NT2/D1 (cell line): ENCODE data around the gene MYOC.

Experiments
- SUZ12 ChIP-seq: IDR thresholded peaks from 2 replicates; pipeline ENCODE4 v1.6.1; 2011; ENCODE audit not compliant: insufficient read length, insufficient read depth; ENCODE audit errors: extremely low read depth
- YY1 ChIP-seq: IDR thresholded peaks from 2 replicates; pipeline ENCODE4 v1.6.1; 2011; ENCODE audit not compliant: insufficient read length, insufficient read depth
- ZNF274 ChIP-seq: IDR thresholded peaks from 2 replicates; pipeline ENCODE4 v1.6.1; 2011; ENCODE audit warnings: mild to moderate bottlenecking, low read depth, low read length

DNA sequence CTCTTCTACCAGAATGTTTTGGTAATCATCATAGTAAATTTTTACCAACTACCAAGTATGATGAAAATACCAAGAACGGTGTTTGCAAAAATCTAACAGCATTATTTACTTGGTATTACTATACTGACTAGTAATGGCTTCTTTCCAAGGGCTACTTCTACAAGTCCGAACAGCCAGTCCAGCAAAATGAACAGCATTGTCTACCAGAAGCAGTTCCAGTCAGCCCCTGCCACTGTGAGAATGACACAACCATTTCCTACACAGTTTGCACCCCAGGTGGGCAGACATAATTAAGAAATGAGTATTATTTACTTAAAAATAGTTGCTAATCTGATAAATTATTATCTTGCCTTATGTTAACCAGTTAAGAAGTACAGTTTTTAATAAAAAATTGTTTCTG is 64.3 kb downstream of the MYOC start:
- TF ChIP-seq YY1 (no peak), ZNF274 (no peak), SUZ12 (no peak)
